GM10266 (cell line): ENCODE results near the gene CTNNA3.

Source experiments
- DNase-seq: peaks from one replicate; pipeline ENCODE4 v3.0.0; 2012; ENCODE audit errors: extremely low spot score
- TF ChIP-seq, protein P1 (sequence below): IDR thresholded peaks from 2 replicates; pipeline ENCODE4 v1.5.1; 2012; ENCODE audit warnings: mild to moderate bottlenecking, low read depth; ENCODE audit not compliant: control insufficient read depth, insufficient read depth; ENCODE audit errors: missing control alignments

The CTNNA3 gene

DNA sequence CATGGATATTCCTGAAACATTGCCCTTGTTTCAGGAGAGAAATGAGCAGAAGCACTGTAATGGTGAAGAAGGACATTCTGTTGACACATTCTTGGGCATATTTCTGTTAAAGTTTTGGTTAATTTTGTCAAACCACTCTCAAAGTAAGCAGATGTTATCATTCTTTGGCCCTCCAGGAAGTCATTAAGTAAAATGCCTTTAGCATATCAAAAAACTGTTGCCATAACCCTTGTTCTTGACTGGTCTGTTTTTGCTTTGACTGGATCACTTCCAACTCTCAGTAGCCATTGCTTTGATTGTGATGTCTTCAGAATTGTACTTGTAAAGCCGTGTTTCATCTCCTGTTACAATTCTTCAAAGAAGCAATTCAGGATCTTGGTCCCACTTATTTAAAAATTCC is 1174.5 kb downstream of the CTNNA3 start:
- TF ChIP-seq, protein P1, sequence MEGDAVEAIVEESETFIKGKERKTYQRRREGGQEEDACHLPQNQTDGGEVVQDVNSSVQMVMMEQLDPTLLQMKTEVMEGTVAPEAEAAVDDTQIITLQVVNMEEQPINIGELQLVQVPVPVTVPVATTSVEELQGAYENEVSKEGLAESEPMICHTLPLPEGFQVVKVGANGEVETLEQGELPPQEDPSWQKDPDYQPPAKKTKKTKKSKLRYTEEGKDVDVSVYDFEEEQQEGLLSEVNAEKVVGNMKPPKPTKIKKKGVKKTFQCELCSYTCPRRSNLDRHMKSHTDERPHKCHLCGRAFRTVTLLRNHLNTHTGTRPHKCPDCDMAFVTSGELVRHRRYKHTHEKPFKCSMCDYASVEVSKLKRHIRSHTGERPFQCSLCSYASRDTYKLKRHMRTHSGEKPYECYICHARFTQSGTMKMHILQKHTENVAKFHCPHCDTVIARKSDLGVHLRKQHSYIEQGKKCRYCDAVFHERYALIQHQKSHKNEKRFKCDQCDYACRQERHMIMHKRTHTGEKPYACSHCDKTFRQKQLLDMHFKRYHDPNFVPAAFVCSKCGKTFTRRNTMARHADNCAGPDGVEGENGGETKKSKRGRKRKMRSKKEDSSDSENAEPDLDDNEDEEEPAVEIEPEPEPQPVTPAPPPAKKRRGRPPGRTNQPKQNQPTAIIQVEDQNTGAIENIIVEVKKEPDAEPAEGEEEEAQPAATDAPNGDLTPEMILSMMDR, result no peak
- DNase-seq, result no peak

DNA sequence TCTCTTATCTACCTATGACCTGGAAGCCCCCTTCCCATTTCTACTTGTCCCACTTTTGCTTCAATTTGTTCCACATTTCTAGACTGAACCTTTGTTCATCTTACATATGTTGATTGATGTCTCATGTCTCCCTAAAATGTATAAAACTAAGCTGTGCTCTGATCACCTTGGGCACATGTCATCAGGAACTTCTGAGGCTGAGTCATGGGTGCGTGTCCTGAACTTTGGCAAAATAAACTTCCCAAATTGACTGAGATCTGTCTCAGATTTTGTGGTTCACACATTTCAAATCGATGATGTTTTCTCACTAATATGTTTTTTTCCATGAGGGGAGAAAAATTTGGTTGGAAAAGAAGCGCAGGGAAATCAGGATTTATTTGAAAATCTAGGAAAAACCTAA is 1176.4 kb downstream of the CTNNA3 start:
- no peak for DNase-seq
- TF ChIP-seq, protein P1, result no peak

DNA sequence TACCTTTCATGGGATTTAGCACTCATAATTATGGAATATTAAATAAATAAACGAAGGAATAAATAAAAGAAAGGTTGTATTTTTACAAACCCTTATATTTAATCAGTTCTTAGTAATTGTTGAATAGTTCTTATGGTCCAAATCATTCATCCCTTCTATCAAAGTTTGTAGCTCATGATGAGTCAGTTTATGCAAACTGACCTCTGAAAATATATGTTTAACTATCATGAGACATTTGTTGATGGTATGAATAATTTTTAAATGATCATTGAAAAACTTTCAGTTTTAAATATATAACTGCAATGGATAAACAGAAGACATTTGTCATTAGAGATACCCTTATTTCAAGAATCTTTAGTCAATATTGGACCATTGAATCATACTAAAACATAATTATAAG is 1181.3 kb downstream of the CTNNA3 start:
- TF ChIP-seq, protein P1, result no peak

DNA sequence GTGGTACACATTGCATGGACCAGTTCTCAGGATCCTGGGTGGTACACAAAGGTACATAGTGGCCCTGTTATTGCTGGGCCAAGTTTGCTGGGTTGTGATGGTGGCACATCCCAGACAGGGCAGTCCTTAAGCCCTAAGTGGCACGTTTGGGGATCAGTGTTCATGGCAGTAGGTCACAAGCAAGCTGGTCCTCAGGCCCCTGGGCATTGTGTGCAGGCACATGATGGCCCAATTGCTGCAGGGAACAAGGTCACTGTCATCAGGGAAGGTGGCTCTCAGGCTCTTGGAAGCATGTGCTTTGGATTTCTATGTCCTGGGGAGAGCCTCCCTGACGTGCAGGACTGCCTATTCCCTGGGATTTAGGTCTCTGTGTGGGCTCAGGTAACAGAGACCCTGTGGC is 1182.5 kb downstream of the CTNNA3 start:
- TF ChIP-seq, protein P1, result no peak
- no peak for DNase-seq

More for the DNA sequence above, 1181.3 kb downstream of the CTNNA3 start:
- DNase-seq, result no peak

DNA sequence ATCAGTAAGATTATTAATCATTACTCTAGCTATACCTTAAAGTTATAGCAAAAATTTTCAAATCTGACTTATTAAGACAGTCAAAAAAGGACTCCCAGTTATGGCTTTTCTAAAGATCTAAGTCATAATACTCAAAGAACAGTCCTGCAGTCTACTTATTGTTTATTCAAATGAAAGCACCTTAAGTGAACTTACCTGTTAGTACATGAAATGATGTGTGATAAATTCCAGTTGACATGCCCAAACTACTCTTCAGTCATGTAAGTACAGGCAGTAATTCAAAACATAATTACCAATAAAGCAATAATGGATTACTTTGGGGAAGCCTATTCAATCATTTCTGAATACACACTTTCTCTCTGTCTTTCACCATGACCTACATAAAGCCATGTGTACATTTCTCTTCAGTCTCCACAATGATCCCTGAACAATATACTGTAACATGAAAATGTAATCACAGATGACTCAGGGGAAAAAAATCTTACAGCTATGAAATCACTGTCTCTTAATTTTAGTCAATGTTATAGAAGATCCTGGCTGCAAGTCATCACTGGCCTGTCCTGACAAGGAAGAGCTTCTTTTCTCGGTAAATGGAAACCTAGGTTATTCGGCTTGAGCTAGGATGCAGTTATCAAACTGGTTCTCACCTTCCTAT is 1190.9 kb downstream of the CTNNA3 start:
- DNase-seq, result no peak
- TF ChIP-seq, protein P1, result no peak

DNA sequence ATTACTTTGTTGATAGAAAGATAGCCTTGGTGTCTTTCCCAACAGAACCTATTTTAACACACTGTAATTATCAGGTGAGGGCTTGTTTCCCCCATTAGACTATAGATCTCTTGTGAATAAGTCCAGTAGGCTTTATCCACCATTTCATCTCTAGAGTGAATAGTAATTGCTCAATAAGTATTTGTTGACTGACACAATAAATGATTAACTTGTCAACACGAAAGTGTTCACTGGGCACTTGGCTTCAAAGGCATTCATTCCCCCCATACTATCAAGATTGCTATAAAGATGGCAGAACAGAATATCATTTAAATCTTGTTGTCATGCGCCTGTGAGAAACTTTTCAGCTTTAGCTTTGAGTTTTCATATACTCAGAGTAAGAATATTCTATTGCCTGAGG is 1194.6 kb downstream of the CTNNA3 start:
- TF ChIP-seq, protein P1, result no peak
- no peak for DNase-seq

DNA sequence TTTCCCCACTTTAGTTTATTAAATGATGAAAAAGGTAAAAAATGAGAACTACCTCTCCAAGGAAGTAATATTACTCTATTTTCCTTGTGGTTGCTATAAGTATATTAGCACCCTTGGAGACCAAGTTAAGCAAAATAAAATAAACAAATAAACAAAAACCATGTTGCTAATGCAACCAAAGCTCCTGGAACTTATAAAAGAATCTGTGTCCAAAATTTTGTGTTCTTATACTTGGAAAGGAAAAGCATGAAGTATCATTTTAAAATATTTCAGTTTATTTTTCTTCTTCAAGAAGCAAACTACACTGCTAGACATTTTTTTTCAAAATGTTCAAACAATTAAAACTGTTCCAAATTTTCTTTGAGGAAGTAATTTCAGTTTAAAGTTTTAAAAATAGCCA is 1212.0 kb downstream of the CTNNA3 start:
- no peak for DNase-seq
- TF ChIP-seq, protein P1, result no peak
